Small intestine (tissue), 7 donors: ENCODE measurements around the gene BST1. TPM values are rescaled to one million over a fixed set of nuclear protein-coding genes. Genes with fewer than 3 reads are reported as not detected.

ENCODE experiments used
- DNase-seq, 2 donors: peaks; one replicate each; pipeline versions ENCODE4 v3.0.0 to v3.0.0-alpha.2; 2013
- FAIRE-seq: peaks from 2 replicates; lab custom pipeline; 2012; peaks lifted over from hg19 to GRCh38; lab: Jason Lieb, UNC
- H3K27ac ChIP-seq, 3 donors: one replicate each; pipeline ENCODE4 v1.5.1; 2013; ENCODE audit warnings: low read length in 2 of 3, mild to moderate bottlenecking in 2 of 3, control low read depth in 1 of 3, inconsistent platforms in 1 of 3, low read depth in 1 of 3, moderate library complexity in 1 of 3
- H3K27me3 ChIP-seq, 3 donors: one replicate each; pipeline ENCODE4 v1.6.1; 2013; ENCODE audit warnings: low read length in 3 of 3, inconsistent platforms in 1 of 3; ENCODE audit not compliant: control insufficient read depth in 3 of 3, insufficient read depth in 3 of 3
- H3K36me3 ChIP-seq, 3 donors: one replicate each; pipeline ENCODE4 v1.6.1; 2013; ENCODE audit warnings: low read length in 3 of 3, inconsistent platforms in 1 of 3, low read depth in 1 of 3, mild to moderate bottlenecking in 1 of 3, moderate library complexity in 1 of 3; ENCODE audit not compliant: control insufficient read depth in 3 of 3, insufficient read depth in 2 of 3
- H3K4me1 ChIP-seq, 3 donors: one replicate each; pipeline ENCODE4 v1.6.1; 2013; ENCODE audit warnings: low read length in 2 of 3, inconsistent platforms in 1 of 3, low read depth in 1 of 3, mild to moderate bottlenecking in 1 of 3, moderate library complexity in 1 of 3; ENCODE audit not compliant: control insufficient read depth in 3 of 3, insufficient read depth in 2 of 3
- H3K4me3 ChIP-seq, 3 donors: one replicate each; pipeline ENCODE4 v1.5.1; 2013; ENCODE audit warnings: low read length in 3 of 3, control low read depth in 1 of 3, inconsistent platforms in 1 of 3, low read depth in 1 of 3, mild to moderate bottlenecking in 1 of 3, moderate library complexity in 1 of 3
- H3K9me3 ChIP-seq, 2 donors: one replicate each; pipeline ENCODE4 v1.6.1; 2013; ENCODE audit warnings: low read depth in 1 of 2, low read length in 1 of 2; ENCODE audit not compliant: control insufficient read depth in 2 of 2, insufficient read depth in 1 of 2
- WGBS, 3 donors: extraction: QIAGEN DNeasy Blood & Tissue Kit; methylation state at CpG; one replicate each; pipeline ENCODE4 v1.1.7; 2013; 5-methylcytosine and 5-hydroxymethylcytosine counted together
- polyA plus RNA-seq, 4 donors: library from polyadenylated mRNA; stranded (reverse) in 3 of 4; unstranded in 1 of 4; fragments of 200-250 nt in 3 of 4; fragments of 120-200 nt in 1 of 4; gene quantifications; one replicate each; pipeline versions ENCODE4 v1.2.1 to v1.2.3, GENCODE V29; 2013
- donor health status: healthy with polysubstance abuse.
- donor health status: control.
- donor health status: control.
- donor health status: Bipolar disorder and iron deficiency.
- donor health status: healthy.

BST1 gene
- polyA plus RNA-seq, 4 donors, result 13.4 to 83.8 (median 56.6) TPM

DNA sequence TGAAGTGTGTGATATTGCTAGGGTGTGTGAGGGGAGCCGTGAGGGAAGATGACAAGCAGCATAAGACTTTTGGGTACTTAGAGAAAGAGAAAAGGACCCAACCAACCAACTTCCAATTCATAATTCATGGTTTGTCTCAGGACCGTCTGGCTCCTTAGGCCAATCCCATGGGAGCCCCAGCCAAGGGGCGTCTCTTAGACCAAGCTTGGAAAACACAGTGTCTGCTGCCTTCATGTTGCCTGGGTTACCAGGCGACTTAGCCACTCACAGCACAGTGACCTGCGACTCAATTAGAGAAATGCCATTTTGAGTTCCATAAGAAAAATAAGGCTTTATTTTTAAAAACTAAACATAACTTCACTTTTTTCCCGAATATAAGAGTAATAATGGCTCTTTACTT, 32.7 kb downstream of the BST1 start:
- no peak overlapping the region for H3K4me3 ChIP-seq
- H3K9me3 ChIP-seq, result peaks cover 0 to 1% of the 10 kb centered on the region in 2 donors
- 78 to 88% (median 82%) methylated on average over 6 of the region's 6 CpGs for WGBS, 3 donors
- peaks cover 0 to 13% (median 2%) of the 10 kb centered on the region in 3 donors for H3K36me3 ChIP-seq
- no peak overlapping the region for H3K27ac ChIP-seq
- DNase-seq (no peak), FAIRE-seq (no peak)
- no peaks in the 10 kb centered on the region for H3K27me3 ChIP-seq
- no peaks in the 10 kb centered on the region for H3K4me1 ChIP-seq

GRCh38 chr4:15736514-15737050, 33.7 kb downstream of the BST1 start:
- Histone ChIP-seq H3K9me3 (peaks cover under 1 to 6% of the 10 kb centered on the region in 2 donors), H3K36me3 (peaks cover 0 to 8% (median 2%) of the 10 kb centered on the region in 3 donors), H3K27ac (no peak overlapping the region), H3K27me3 (no peaks in the 10 kb centered on the region), H3K4me3 (no peak overlapping the region), H3K4me1 (no peaks in the 10 kb centered on the region)
- 92 to 98% (median 95%) methylated on average over 4 of the region's 4 CpGs for WGBS, 3 donors
- DNase-seq (no peak), FAIRE-seq (no peak)

GRCh38 chr4:15737255-15737654, 34.4 kb downstream of the BST1 start:
- no peaks in the 10 kb centered on the region for H3K4me1 ChIP-seq
- H3K27ac ChIP-seq, result no peak overlapping the region
- peaks cover 0 to 8% (median 2%) of the 10 kb centered on the region in 3 donors for H3K36me3 ChIP-seq
- no peaks in the 10 kb centered on the region for H3K27me3 ChIP-seq
- FAIRE-seq (no peak), DNase-seq (no peak)
- WGBS, 3 donors, result 63 to 75% (median 74%) methylated on average over 3 of the region's 3 CpGs
- H3K9me3 ChIP-seq, result peaks cover 0 to 11% of the 10 kb centered on the region in 2 donors
- H3K4me3 ChIP-seq, result no peak overlapping the region

DNA sequence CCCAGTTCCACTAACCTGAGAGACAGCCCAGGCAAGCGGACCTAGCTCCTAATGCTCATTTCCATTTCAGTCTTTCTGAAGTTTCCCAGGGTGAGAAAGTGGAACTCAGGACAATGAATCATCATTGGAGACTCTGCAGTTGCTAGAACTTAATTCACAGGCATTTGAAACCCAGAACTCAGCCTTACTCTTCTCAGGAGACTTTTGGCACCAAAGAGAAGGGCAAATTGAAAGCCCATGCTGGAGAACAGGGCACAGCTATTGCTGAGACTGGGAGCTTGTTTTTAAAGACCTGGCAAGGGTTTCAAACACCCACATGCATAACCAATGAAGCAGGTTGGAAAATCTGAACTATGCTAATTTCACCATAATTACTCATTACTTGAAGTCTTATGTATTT, 36.0 kb downstream of the BST1 start:
- Histone ChIP-seq H3K9me3 (peaks cover 0 to 12% of the 10 kb centered on the region in 2 donors), H3K27me3 (no peaks in the 10 kb centered on the region), H3K4me3 (no peak overlapping the region), H3K4me1 (no peaks in the 10 kb centered on the region), H3K27ac (no peak overlapping the region), H3K36me3 (peaks cover 0 to 4% (median 0%) of the 10 kb centered on the region in 3 donors)
- no peak for DNase-seq
- FAIRE-seq, result no peak
- WGBS, 3 donors, result 85 to 92% (median 88%) methylated on average over 1 of the region's 1 CpG

DNA sequence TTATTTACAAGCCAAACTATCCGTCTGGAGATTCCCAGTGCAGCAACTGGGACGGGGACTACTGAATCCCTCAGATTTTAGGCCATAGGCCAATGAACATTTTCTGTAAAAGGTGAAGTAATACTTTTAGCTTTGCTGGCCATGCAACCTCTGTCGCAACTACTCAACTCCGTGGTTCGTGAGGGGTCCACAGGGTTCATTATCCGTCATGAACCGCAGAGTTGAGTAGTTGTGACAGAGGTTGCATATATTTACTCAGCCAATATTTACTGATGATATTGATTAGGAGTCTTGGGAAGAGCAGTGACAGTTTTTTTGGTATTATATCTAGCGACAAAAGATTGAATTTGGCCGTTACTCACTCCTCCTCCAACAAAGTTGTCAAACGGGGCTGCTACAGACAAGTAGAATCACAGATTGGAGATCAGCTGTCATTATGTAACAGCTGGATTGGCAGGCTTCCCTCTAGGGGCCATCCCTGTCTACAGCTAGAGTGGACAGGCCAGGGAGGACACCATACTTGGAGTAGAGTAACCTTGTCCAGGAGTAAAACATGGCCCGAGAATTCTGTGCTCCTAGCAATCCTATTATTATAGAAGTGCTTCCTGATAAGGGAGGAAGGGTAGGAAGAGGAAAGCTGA, 38.0 kb downstream of the BST1 start:
- DNase-seq, result no peak
- H3K4me3 ChIP-seq, result no peak overlapping the region
- 79 to 83% (median 80%) methylated on average over 11 of the region's 11 CpGs for WGBS, 3 donors
- FAIRE-seq, result no peak
- H3K9me3 ChIP-seq, result peaks cover 0 to 12% of the 10 kb centered on the region in 2 donors
- peaks cover 0 to 4% (median 0%) of the 10 kb centered on the region in 3 donors for H3K36me3 ChIP-seq
- H3K4me1 ChIP-seq, result no peaks in the 10 kb centered on the region
- H3K27ac ChIP-seq, result no peak overlapping the region
- H3K27me3 ChIP-seq, result no peaks in the 10 kb centered on the region

DNA sequence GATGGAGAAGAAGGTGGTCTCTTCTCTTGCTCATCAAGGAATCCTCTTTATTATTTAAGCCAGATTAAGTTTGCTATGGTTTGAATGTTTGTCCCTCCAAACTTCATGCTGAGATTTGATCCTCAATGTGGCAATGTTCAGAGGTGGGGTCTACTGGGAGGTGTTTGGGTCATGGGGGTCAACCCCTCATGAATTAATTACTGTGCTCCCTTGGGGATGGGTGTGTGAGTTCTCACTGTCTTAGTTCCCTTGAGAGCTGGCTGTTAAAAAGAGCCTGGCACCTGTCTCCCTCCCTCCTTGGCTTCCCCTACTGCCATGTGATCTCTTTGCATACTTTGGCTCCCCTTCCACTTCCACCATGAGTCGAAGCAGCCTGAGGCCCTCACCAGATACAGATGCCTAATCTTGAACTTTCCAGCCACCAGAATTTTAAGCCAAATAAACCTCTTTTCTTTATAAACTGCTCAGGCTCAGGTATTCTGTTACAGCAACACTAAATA, 39.3 kb downstream of the BST1 start:
- Histone ChIP-seq H3K36me3 (peaks cover 0 to 4% (median 0%) of the 10 kb centered on the region in 3 donors), H3K27me3 (no peaks in the 10 kb centered on the region), H3K4me1 (no peaks in the 10 kb centered on the region), H3K9me3 (peaks cover 0 to 15% of the 10 kb centered on the region in 2 donors), H3K27ac (no peak overlapping the region), H3K4me3 (no peak overlapping the region)
- no peak for DNase-seq
- no peak for FAIRE-seq
- 55 to 78% (median 71%) methylated on average over 1 of the region's 1 CpG for WGBS, 3 donors

DNA sequence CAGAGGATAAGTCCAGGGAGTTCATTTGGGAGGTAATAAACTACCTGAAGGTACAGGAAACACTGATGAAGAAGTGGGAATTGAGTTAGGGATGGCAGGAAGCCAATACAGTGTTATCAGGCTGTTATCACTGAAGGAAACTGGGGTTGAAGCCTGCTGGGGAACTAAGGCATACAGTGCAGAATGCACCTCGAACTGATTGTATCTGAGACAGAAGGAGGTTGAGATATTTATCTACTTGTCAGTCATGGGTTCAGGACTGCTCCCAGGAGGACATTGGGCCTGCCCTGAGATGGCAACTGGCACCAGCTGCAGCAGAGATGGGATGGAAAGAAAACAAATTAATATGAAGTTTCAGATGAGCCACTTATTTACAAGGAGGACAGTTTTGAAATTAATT, 39.8 kb downstream of the BST1 start:
- Histone ChIP-seq H3K36me3 (peaks cover 0 to 2% (median 0%) of the 10 kb centered on the region in 3 donors), H3K27me3 (no peaks in the 10 kb centered on the region), H3K27ac (no peak overlapping the region), H3K4me3 (no peak overlapping the region), H3K9me3 (peaks cover 0 to 15% of the 10 kb centered on the region in 2 donors), H3K4me1 (no peaks in the 10 kb centered on the region)
- DNase-seq (peak in 1 of 2 donors; percentile 33), FAIRE-seq (no peak)
- 6 to 36% (median 10%) methylated on average over 1 of the region's 1 CpG for WGBS, 3 donors

- no peaks in the 10 kb centered on the region for H3K27me3 ChIP-seq
- no peaks in the 10 kb centered on the region for H3K36me3 ChIP-seq
- no peak for FAIRE-seq
- WGBS, 3 donors, result 49 to 66% (median 55%) methylated on average over 5 of the region's 5 CpGs
- H3K27ac ChIP-seq, result no peak overlapping the region
- DNase-seq, result no peak
- no peaks in the 10 kb centered on the region for H3K4me1 ChIP-seq
- no peak overlapping the region for H3K4me3 ChIP-seq
- H3K9me3 ChIP-seq, result peaks cover 0 to 15% of the 10 kb centered on the region in 2 donors
Measured at GRCh38 chr4:15744016-15744545, 41.2 kb downstream of the BST1 start.
